ENCODE results near the gene TNFRSF1B. TPM values are rescaled to one million over a fixed set of nuclear protein-coding genes. Genes with fewer than 3 reads are reported as not detected.

TNFRSF1B gene
- polyA plus RNA-seq, 1 donor from 2014 or later, result not detected

DNA sequence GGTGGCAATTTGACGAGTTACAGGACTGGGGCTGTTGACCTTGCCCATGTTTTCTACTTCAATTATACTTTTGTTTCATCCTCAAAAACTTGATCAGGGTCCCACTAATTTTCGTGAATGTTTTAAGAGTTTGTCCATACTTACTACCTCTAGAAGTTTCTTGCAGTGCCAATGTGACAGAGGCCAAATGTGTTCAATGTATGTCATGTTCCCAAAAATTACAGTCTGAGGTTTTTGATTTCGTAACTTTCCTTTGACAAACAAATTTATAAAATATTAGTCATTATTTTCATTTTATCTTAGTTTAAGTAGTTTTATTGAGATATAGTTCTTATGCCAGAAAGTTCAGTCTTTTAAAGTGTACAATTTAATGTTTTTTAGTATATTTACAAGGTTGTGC, 78.3 kb downstream of the TNFRSF1B start:
- H2AFZ ChIP-seq (ENCODE audit: low read depth, low read length), result no peak overlapping the region
- no peaks in the 10 kb centered on the region for H3K9me3 ChIP-seq (ENCODE audit: low read length)
- H3K4me2 ChIP-seq (ENCODE audit: low read length), result no peak overlapping the region
- no peak overlapping the region for H3K9ac ChIP-seq (ENCODE audit: low read length)
- no peak for TF ChIP-seq MXI1 (conservative IDR thresholded peaks at IDR 0.05; ENCODE audit: poor library complexity, severe bottlenecking)
- TF ChIP-seq, protein P1, sequence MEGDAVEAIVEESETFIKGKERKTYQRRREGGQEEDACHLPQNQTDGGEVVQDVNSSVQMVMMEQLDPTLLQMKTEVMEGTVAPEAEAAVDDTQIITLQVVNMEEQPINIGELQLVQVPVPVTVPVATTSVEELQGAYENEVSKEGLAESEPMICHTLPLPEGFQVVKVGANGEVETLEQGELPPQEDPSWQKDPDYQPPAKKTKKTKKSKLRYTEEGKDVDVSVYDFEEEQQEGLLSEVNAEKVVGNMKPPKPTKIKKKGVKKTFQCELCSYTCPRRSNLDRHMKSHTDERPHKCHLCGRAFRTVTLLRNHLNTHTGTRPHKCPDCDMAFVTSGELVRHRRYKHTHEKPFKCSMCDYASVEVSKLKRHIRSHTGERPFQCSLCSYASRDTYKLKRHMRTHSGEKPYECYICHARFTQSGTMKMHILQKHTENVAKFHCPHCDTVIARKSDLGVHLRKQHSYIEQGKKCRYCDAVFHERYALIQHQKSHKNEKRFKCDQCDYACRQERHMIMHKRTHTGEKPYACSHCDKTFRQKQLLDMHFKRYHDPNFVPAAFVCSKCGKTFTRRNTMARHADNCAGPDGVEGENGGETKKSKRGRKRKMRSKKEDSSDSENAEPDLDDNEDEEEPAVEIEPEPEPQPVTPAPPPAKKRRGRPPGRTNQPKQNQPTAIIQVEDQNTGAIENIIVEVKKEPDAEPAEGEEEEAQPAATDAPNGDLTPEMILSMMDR (IDR thresholded peaks at IDR 0.05; ENCODE audit: poor library complexity, severe bottlenecking), result no peak
- TF ChIP-seq EZH2 (IDR thresholded peaks at IDR 0.05; ENCODE audit: borderline replicate concordance, insufficient read depth, low read length, poor library complexity, severe bottlenecking), result no peak
- TF ChIP-seq TAF1 (IDR thresholded peaks at IDR 0.05; ENCODE audit: low read depth), result no peak
- TF ChIP-seq, protein P2, sequence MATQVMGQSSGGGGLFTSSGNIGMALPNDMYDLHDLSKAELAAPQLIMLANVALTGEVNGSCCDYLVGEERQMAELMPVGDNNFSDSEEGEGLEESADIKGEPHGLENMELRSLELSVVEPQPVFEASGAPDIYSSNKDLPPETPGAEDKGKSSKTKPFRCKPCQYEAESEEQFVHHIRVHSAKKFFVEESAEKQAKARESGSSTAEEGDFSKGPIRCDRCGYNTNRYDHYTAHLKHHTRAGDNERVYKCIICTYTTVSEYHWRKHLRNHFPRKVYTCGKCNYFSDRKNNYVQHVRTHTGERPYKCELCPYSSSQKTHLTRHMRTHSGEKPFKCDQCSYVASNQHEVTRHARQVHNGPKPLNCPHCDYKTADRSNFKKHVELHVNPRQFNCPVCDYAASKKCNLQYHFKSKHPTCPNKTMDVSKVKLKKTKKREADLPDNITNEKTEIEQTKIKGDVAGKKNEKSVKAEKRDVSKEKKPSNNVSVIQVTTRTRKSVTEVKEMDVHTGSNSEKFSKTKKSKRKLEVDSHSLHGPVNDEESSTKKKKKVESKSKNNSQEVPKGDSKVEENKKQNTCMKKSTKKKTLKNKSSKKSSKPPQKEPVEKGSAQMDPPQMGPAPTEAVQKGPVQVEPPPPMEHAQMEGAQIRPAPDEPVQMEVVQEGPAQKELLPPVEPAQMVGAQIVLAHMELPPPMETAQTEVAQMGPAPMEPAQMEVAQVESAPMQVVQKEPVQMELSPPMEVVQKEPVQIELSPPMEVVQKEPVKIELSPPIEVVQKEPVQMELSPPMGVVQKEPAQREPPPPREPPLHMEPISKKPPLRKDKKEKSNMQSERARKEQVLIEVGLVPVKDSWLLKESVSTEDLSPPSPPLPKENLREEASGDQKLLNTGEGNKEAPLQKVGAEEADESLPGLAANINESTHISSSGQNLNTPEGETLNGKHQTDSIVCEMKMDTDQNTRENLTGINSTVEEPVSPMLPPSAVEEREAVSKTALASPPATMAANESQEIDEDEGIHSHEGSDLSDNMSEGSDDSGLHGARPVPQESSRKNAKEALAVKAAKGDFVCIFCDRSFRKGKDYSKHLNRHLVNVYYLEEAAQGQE (IDR thresholded peaks at IDR 0.05; ENCODE audit: borderline replicate concordance), result no peak
- no peak for TF ChIP-seq EP300 (conservative IDR thresholded peaks at IDR 0.05; ENCODE audit: poor library complexity, severe bottlenecking)
- no peak for TF ChIP-seq POLR2AphosphoS5 (IDR thresholded peaks at IDR 0.05)
- no peak for TF ChIP-seq RAD21 (conservative IDR thresholded peaks at IDR 0.05)
- TF ChIP-seq SMC3 (conservative IDR thresholded peaks at IDR 0.05; ENCODE audit: poor library complexity), result no peak
- no peaks in the 10 kb centered on the region for H3K9me2 ChIP-seq (ENCODE audit: insufficient read depth, low read length)
- peaks cover 8% of the 10 kb centered on the region for H3K36me3 ChIP-seq (ENCODE audit: insufficient read depth, low read length)
- no peaks in the 10 kb centered on the region for H3K27me3 ChIP-seq (ENCODE audit: insufficient read depth, low read depth, low read length)
- no peak overlapping the region for H3K4me3 ChIP-seq (ENCODE audit: low read length)
- H3K27ac ChIP-seq (ENCODE audit: low read length), result no peak overlapping the region
- H4K20me1 ChIP-seq (ENCODE audit: insufficient read depth), result no peaks in the 10 kb centered on the region
- no peaks in the 10 kb centered on the region for H3F3A ChIP-seq (ENCODE audit: insufficient read depth, low read length, poor library complexity, severe bottlenecking)
- no peaks in the 10 kb centered on the region for H3K79me2 ChIP-seq (replicated peaks; ENCODE audit: insufficient read depth, low read length)

DNA sequence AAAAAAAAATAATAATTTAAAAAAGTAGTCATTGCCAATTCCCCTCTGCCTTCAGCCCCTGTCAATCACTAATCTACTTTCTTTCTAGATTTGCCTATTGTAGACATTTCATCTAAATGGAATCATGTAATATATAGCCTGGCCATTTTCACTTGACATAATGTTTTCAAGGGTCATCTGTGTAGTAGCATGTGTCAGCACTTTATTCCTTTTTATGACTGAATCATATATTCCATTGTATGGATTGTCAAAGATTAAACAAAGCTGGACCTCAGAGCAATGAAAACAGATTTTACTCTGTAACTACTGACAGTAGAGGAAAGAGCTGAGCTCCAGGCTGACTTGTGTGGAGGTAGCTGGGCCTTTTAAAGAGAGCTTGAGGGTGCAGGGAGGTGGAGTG, 78.9 kb downstream of the TNFRSF1B start:
- Histone ChIP-seq H3K79me2 (replicated peaks; ENCODE audit: insufficient read depth, low read length) (no peaks in the 10 kb centered on the region), H3K9me3 (ENCODE audit: low read length) (no peaks in the 10 kb centered on the region), H3F3A (ENCODE audit: insufficient read depth, low read length, poor library complexity, severe bottlenecking) (no peaks in the 10 kb centered on the region), H2AFZ (ENCODE audit: low read depth, low read length) (no peak overlapping the region), H3K27me3 (ENCODE audit: insufficient read depth, low read depth, low read length) (no peaks in the 10 kb centered on the region), H3K4me3 (ENCODE audit: low read length) (no peak overlapping the region), H3K9me2 (ENCODE audit: insufficient read depth, low read length) (no peaks in the 10 kb centered on the region), H3K27ac (ENCODE audit: low read length) (no peak overlapping the region), H4K20me1 (ENCODE audit: insufficient read depth) (no peaks in the 10 kb centered on the region), H3K9ac (ENCODE audit: low read length) (no peak overlapping the region), H3K36me3 (ENCODE audit: insufficient read depth, low read length) (peaks cover 8% of the 10 kb centered on the region), H3K4me2 (ENCODE audit: low read length) (no peak overlapping the region)
- TF ChIP-seq POLR2AphosphoS5 (IDR thresholded peaks at IDR 0.05) (no peak), EP300 (conservative IDR thresholded peaks at IDR 0.05; ENCODE audit: poor library complexity, severe bottlenecking) (no peak), TAF1 (IDR thresholded peaks at IDR 0.05; ENCODE audit: low read depth) (no peak), EZH2 (IDR thresholded peaks at IDR 0.05; ENCODE audit: borderline replicate concordance, insufficient read depth, low read length, poor library complexity, severe bottlenecking) (no peak), RAD21 (conservative IDR thresholded peaks at IDR 0.05) (no peak), SMC3 (conservative IDR thresholded peaks at IDR 0.05; ENCODE audit: poor library complexity) (no peak), MXI1 (conservative IDR thresholded peaks at IDR 0.05; ENCODE audit: poor library complexity, severe bottlenecking) (no peak)
- TF ChIP-seq, protein P2 (IDR thresholded peaks at IDR 0.05; ENCODE audit: borderline replicate concordance), result no peak
- TF ChIP-seq, protein P1 (IDR thresholded peaks at IDR 0.05; ENCODE audit: poor library complexity, severe bottlenecking), result no peak

Data from neural cell (in vitro differentiated cells).